Colonic mucosa (tissue), 4 donors: ENCODE results near the gene RAD51AP2. TPM values are rescaled to one million over a fixed set of nuclear protein-coding genes. Genes with fewer than 3 reads are reported as not detected.

Experiments
- DNase-seq: peaks from one replicate; pipeline ENCODE4 v3.0.0-alpha.2; 2020
- H3K27ac ChIP-seq: fragments of 200-600 bp; one replicate; pipeline ENCODE4 v1.8.0; 2021
- H3K27me3 ChIP-seq: fragments of 200-600 bp; one replicate; pipeline ENCODE4 v1.8.0; 2021
- H3K36me3 ChIP-seq: fragments of 200-600 bp; one replicate; pipeline ENCODE4 v1.8.0; 2021
- H3K4me1 ChIP-seq: fragments of 200-600 bp; one replicate; pipeline ENCODE4 v1.8.0; 2021; ENCODE audit warnings: mild to moderate bottlenecking
- H3K4me3 ChIP-seq: fragments of 200-600 bp; one replicate; pipeline ENCODE4 v1.8.0; 2021
- H3K9ac ChIP-seq, 2 donors: one replicate each; pipeline ENCODE4 v1.7.0; 2013; ENCODE audit warnings: control low read depth in 2 of 2, low read depth in 2 of 2, low read length in 2 of 2
- H3K9me3 ChIP-seq: fragments of 200-600 bp; one replicate; pipeline ENCODE4 v1.8.0; 2021
- intact Hi-C: fragments of 100-400 bp; cut with DNase I; formaldehyde crosslinking; loops from one replicate; pipeline ENCODE4 v1.14.1; 2022
- total RNA-seq, 2 donors: library from RNA; stranded (reverse); fragmentation: NEBNext Ultra II Directional in 1 of 2; extraction: Animal tissue kit (Norgen Biotek cat#: 25700) in 1 of 2; gene quantifications; one replicate each; pipeline ENCODE4 v1.2.1, GENCODE V29; 2021
- TF ChIP-seq, protein P1 (sequence below): fragments of 200-600 bp; IDR thresholded peaks from one replicate; pipeline ENCODE4 v1.8.0; 2022; ENCODE audit warnings: antibody characterized with exemption, mild to moderate bottlenecking
- donor health status: healthy.
- donor health status: DM: no; HTN: no; CAD: no.
- donor health status: DM: no; HTN: no; CAD: no.

Gene RAD51AP2
- total RNA-seq, 2 donors from 2014 or later: 0.11 to 0.12 TPM

GRCh38 chr2:17483496-17483895 is 34.7 kb downstream of the RAD51AP2 start:
- H3K27me3 ChIP-seq: no peaks in the 10 kb centered on the region
- intact Hi-C loops: no loop called here
- no peak for DNase-seq
- TF ChIP-seq, protein P1, sequence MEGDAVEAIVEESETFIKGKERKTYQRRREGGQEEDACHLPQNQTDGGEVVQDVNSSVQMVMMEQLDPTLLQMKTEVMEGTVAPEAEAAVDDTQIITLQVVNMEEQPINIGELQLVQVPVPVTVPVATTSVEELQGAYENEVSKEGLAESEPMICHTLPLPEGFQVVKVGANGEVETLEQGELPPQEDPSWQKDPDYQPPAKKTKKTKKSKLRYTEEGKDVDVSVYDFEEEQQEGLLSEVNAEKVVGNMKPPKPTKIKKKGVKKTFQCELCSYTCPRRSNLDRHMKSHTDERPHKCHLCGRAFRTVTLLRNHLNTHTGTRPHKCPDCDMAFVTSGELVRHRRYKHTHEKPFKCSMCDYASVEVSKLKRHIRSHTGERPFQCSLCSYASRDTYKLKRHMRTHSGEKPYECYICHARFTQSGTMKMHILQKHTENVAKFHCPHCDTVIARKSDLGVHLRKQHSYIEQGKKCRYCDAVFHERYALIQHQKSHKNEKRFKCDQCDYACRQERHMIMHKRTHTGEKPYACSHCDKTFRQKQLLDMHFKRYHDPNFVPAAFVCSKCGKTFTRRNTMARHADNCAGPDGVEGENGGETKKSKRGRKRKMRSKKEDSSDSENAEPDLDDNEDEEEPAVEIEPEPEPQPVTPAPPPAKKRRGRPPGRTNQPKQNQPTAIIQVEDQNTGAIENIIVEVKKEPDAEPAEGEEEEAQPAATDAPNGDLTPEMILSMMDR: no peak
- H3K4me3 ChIP-seq: no peak overlapping the region
- H3K9ac ChIP-seq: no peak overlapping the region
- H3K27ac ChIP-seq: no peak overlapping the region
- H3K4me1 ChIP-seq: no peaks in the 10 kb centered on the region
- H3K36me3 ChIP-seq: no peaks in the 10 kb centered on the region
- no peaks in the 10 kb centered on the region for H3K9me3 ChIP-seq

DNA sequence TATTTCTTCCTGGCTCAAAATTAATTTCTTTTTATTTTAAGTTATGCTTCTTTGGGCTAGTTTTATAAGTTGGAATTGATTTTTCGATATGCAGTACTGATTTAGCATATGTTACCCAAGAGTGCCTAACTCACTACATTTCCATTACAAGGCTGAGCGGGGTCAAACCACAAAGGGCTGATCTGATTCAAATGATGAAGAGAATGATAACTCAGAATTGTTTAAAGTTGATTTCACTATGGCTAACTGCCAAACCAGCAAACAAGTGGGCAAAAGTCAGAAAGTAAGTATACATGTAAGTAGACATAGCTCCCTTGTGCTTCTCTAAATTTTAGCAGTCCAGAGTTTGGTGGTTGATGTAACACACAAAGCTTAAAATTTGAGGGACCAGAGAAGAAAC is 35.6 kb downstream of the RAD51AP2 start:
- TF ChIP-seq, protein P1: no peak
- Histone ChIP-seq H3K9ac (no peak overlapping the region), H3K9me3 (no peaks in the 10 kb centered on the region), H3K4me3 (no peak overlapping the region), H3K27me3 (no peaks in the 10 kb centered on the region), H3K36me3 (no peaks in the 10 kb centered on the region), H3K27ac (no peak overlapping the region), H3K4me1 (no peaks in the 10 kb centered on the region)
- no peak for DNase-seq
- intact Hi-C loops: no loop called here

- TF ChIP-seq, protein P1: no peak
- intact Hi-C loops: no loop called here
- H3K9me3 ChIP-seq: no peaks in the 10 kb centered on the region
Observed at GRCh38 chr2:17479875-17480274, 38.4 kb downstream of the RAD51AP2 start.

GRCh38 chr2:17476830-17477229 is 41.4 kb downstream of the RAD51AP2 start:
- Histone ChIP-seq H3K9ac (no peak overlapping the region), H3K36me3 (no peaks in the 10 kb centered on the region), H3K9me3 (no peaks in the 10 kb centered on the region), H3K27me3 (no peaks in the 10 kb centered on the region), H3K4me1 (no peaks in the 10 kb centered on the region), H3K4me3 (no peak overlapping the region), H3K27ac (no peak overlapping the region)
- no peak for DNase-seq
- TF ChIP-seq, protein P1: no peak
- intact Hi-C loops: no loop called here

More at GRCh38 chr2:17479875-17480274, 38.4 kb downstream of the RAD51AP2 start:
- no peak overlapping the region for H3K4me3 ChIP-seq
- H3K27me3 ChIP-seq: no peaks in the 10 kb centered on the region
- DNase-seq: no peak
- H3K9ac ChIP-seq: no peak overlapping the region
- H3K27ac ChIP-seq: no peak overlapping the region
- H3K36me3 ChIP-seq: no peaks in the 10 kb centered on the region
- no peaks in the 10 kb centered on the region for H3K4me1 ChIP-seq

GRCh38 chr2:17476064-17476463 is 42.2 kb downstream of the RAD51AP2 start:
- Histone ChIP-seq H3K27ac (no peak overlapping the region), H3K4me3 (no peak overlapping the region), H3K36me3 (no peaks in the 10 kb centered on the region), H3K27me3 (no peaks in the 10 kb centered on the region), H3K9ac (no peak overlapping the region), H3K9me3 (no peaks in the 10 kb centered on the region), H3K4me1 (no peaks in the 10 kb centered on the region)
- DNase-seq: no peak
- TF ChIP-seq, protein P1: no peak
- intact Hi-C loops: no loop called here

- Histone ChIP-seq H3K9me3 (no peaks in the 10 kb centered on the region), H3K4me3 (no peak overlapping the region), H3K36me3 (no peaks in the 10 kb centered on the region), H3K27ac (no peak overlapping the region), H3K4me1 (no peaks in the 10 kb centered on the region), H3K9ac (no peak overlapping the region), H3K27me3 (no peaks in the 10 kb centered on the region)
- intact Hi-C loops: no loop called here
- TF ChIP-seq, protein P1: no peak
- no peak for DNase-seq
Observed at GRCh38 chr2:17475286-17475685, 43.0 kb downstream of the RAD51AP2 start.
